ENCODE results near the gene TRIM63. TPM values are rescaled to one million over a fixed set of nuclear protein-coding genes. Genes with fewer than 3 reads are reported as not detected.

TRIM63 gene
- total RNA-seq, 2 experiments from 2014 or later = not detected

GRCh38 chr1:26035959-26036755 lies 31.3 kb downstream of the TRIM63 start:
- Histone ChIP-seq H3K27me3 (ENCODE audit: control insufficient read depth in 1 of 2, insufficient read depth in 2 of 2, low read length in 2 of 2) (peaks cover 0 to 2% of the 10 kb centered on the region in 2 experiments), H3K27ac (ENCODE audit: low read depth in 1 of 2, low read length in 2 of 2) (peak overlapping the region; percentile 60 to 75), H3K4me1 (ENCODE audit: insufficient read depth, low read length) (peaks cover 22% of the 10 kb centered on the region), H3K36me3 (ENCODE audit: insufficient read depth, low read length) (no peaks in the 10 kb centered on the region), H3K9me3 (ENCODE audit: control insufficient read depth in 1 of 2, insufficient read depth in 1 of 2, low read length in 2 of 2) (no peaks in the 10 kb centered on the region), H3K4me3 (ENCODE audit: low read length) (peak overlapping the region; percentile 99)
- peak overlapping the region; percentile 88 for H3K27ac Mint-ChIP-seq
- no peaks in the 10 kb centered on the region for H3K36me3 Mint-ChIP-seq (ENCODE audit: low read depth)
- DNase-seq (peak; percentile 57 to 88 (median 72)), ATAC-seq (ENCODE audit: poor library complexity) (peak; percentile 65)
- H3K27me3 Mint-ChIP-seq = no peaks in the 10 kb centered on the region
- H3K4me3 Mint-ChIP-seq = peak overlapping the region; percentile 94
- TF ChIP-seq CTCF (IDR thresholded peaks at IDR 0.05) = peak; percentile 100
- peaks cover 17% of the 10 kb centered on the region for H3K4me1 Mint-ChIP-seq (ENCODE audit: low read depth)
- ChIA-PET POLR2A (interaction anchor here (0.7 to 1.6 kb wide), 3 partner anchors 37 to 198 kb away, joined by 3 read pairs; partner anchors contain the start of gene CEP85), CTCF (interaction anchor here (0.6 to 1.6 kb wide), 8 partner anchors 8 to 161 kb away, joined by 3 to 9 read pairs (median 4); partner anchors contain the start of genes PAQR7 and ZNF593)
- no peaks in the 10 kb centered on the region for H3K9me3 Mint-ChIP-seq
- intact Hi-C loops (cut with DNase I, micrococcal nuclease) = loop anchor here (1.0 to 10.0 kb wide), 5 partner anchors 38 to 379 kb away; partner anchors contain the start of genes LIN28A (in 1 of the 2), PAFAH2 (in 1 of the 2) and PDIK1L (in 1 of the 2)

GRCh38 chr1:26035203-26035958 lies 32.0 kb downstream of the TRIM63 start:
- no peaks in the 10 kb centered on the region for H3K9me3 Mint-ChIP-seq
- H3K27me3 ChIP-seq (ENCODE audit: control insufficient read depth in 1 of 2, insufficient read depth in 2 of 2, low read length in 2 of 2) = peaks cover 0 to 2% of the 10 kb centered on the region in 2 experiments
- POLR2A ChIA-PET = interaction anchor here (1.0 to 1.6 kb wide), 5 partner anchors 10 to 199 kb away, joined by 3 to 4 read pairs (median 3); partner anchors contain the start of genes CEP85 and PAQR7
- H3K4me1 Mint-ChIP-seq (ENCODE audit: low read depth) = peaks cover 17% of the 10 kb centered on the region
- DNase-seq (peak; percentile 83 to 97 (median 91)), ATAC-seq (ENCODE audit: poor library complexity) (peak; percentile 96)
- peaks cover 22% of the 10 kb centered on the region for H3K4me1 ChIP-seq (ENCODE audit: insufficient read depth, low read length)
- H3K9me3 ChIP-seq (ENCODE audit: control insufficient read depth in 1 of 2, insufficient read depth in 1 of 2, low read length in 2 of 2) = no peaks in the 10 kb centered on the region
- CTCF ChIA-PET = interaction anchor here (0.7 to 2.0 kb wide), 8 partner anchors 38 to 198 kb away, joined by 3 to 10 read pairs (median 4); partner anchors contain the start of genes CEP85, PAFAH2 and ZNF593
- H3K4me3 ChIP-seq (ENCODE audit: low read length) = peak overlapping the region; percentile 99
- H3K36me3 ChIP-seq (ENCODE audit: insufficient read depth, low read length) = no peaks in the 10 kb centered on the region
- no peaks in the 10 kb centered on the region for H3K27me3 Mint-ChIP-seq
- H3K27ac Mint-ChIP-seq = peak overlapping the region; percentile 88
- intact Hi-C loops (cut with DNase I, micrococcal nuclease) = loop anchor here in 1 of 2 experiments (1.0 to 10.0 kb wide), 3 partner anchors 37 to 379 kb away; partner anchors contain the start of genes LIN28A, PAFAH2 and PDIK1L
- peak overlapping the region; percentile 60 to 75 for H3K27ac ChIP-seq (ENCODE audit: low read depth in 1 of 2, low read length in 2 of 2)
- no peaks in the 10 kb centered on the region for H3K36me3 Mint-ChIP-seq (ENCODE audit: low read depth)
- H3K4me3 Mint-ChIP-seq = peak overlapping the region; percentile 94
- no peak for TF ChIP-seq CTCF (IDR thresholded peaks at IDR 0.05)

All from CD4-positive, alpha-beta T cell (primary cell).